Activated CD8-positive, alpha-beta memory T cell treated with anti-CD3 and anti-CD28 coated beads for 48 hours (primary cell): ENCODE measurements around the gene CCDC86.

Experiments used
- DNase-seq, 3 experiments: peaks; one replicate each; pipeline ENCODE4 v3.0.0-alpha.2; 2020; ENCODE audit warnings: low read depth in 2 of 3, low spot score in 2 of 3

The CCDC86 gene

DNA sequence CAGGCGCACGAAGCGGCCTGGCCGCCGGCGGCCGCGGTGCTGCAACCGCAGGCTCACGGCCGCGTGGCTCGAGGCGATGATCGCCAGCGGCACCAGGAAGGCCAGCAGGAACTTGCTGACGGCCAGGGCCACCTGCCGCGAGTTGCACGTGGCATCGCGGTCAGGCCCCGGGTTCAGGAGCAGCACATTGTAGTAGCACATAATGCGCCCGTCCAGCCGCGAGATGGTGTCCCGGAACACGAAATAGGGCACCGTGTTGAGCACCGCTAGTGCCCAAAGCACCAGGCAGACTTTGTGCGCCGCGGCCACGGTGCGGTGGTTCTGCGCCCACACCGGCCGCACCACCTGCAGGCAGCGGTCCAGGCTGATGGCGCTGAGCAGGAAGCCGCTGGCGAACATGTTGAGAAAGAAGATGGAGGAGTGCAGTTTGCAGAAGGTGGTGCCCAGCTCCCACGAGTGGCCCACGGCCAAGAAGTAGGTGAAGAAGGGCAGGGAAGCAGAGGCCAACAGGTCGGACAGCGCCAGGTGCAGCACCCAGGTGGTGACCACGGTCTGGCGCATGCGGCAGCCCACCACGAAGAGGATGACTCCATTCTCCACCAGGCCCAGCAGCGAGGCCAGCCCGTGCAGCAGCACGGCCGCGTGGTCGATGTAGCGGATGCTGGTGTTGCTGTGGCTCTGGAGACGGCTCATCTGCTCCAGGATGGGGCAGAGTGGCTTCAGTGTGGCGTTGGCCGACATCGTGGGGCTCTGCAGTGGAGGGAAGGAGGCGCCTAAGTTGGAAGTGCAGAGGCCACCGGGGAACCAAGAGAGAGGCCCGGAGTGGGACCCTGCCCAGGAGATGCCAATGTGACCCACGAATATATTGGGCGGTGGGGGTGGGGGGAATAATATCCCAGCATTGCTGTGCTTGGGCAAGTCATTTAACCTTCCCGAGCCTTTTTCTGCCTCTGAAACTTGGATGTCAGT lies 11.4 kb downstream of the CCDC86 start:
- no peak for DNase-seq

- no peak for DNase-seq
Observed at GRCh38 chr11:60854140-60854846, 12.4 kb downstream of the CCDC86 start.

DNA sequence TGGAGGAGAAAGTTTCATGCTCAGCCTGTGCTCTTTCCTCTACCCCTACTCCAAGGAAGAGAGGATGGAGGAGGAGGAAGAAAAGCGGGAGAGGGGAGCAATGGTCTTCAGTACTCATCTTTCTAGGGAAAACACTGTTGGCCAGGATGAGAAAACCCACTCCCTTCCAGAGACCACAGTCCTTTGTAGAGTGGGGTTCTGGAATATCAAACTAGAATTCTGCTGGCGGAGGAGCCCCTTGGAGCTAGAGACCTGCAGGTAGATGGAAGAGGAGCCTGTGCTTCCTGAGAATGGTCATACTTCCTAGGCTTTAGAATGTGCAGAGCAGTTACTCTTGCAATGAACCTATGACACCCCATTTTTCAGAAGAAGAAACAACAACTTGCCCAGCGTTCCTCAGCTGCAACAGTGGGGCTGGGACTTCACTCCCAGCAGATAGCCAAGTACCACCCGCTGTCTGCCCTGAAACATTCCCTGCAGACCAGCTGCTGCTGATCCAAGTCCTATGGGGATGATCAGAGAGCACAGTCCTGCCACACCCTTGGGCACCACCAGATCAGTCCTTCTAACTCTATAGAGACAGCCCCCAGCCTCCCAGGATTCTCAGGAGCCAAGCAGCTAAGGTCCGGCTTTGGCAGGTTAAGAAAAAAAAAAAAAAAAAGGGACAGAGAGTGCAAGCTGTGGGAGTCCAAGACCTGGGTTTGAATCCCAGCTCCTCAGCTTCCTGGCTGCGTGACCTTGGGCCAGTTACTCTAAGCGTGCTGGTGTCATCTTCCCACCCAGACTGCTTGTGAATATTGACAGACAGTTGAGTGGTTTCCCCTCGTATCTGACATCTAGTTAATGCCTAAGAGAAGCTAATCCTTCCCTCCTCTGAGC lies 13.2 kb downstream of the CCDC86 start:
- no peak for DNase-seq

DNA sequence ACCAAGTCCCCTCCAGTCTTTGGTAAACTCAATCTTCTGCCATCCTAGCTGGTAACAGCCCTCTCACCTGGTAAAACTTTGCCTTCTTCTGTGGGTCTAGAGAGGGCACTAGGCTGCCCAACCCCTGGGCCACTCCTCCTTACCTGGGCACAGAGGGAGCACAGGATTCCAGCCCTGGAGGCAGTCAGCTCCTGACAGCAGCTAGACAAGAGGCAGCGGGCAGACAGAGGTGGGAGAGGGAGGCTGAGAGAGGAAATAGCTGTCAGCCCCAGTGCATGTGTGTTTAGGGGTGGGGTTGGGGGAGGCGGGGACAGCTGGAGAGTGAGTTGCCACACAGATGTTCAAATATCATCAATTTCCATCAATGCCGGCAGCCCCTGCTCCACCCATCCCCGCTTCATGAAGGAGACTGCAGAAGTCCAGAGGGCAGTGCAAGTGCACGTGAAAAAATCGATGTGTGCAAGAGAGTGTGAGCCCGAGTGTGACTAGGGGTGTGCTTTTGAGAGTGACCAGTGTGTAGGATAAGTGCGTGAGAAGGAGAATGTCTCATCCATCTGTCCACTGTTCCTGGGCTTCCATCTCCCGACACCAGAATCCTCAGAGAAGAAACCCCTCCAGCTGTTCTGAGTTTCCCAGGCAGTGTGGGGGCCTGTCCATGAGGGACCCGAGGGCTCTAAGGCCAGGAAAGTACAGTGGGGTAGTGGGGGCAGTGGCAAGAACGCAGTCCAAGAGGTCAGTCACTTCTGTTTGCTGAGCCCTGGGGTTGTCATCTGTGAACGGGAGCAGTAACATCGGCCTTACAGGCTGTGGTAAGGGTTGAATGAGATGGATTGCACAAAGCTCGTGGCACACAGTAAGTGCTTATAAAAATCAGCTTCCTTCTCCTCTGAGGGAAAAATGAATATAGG lies 14.1 kb downstream of the CCDC86 start, which contains the start of gene PTGDR2:
Gene PTGDR2 (minus strand): TSS at position 225 of the 908 bp plus-strand sequence. CDS start 2,228 bp downstream, outside the sequence.
- DNase-seq = no peak

GRCh38 chr11:60857378-60858232 lies 15.7 kb downstream of the CCDC86 start:
- no peak for DNase-seq

GRCh38 chr11:60858236-60858635 lies 16.3 kb downstream of the CCDC86 start:
- DNase-seq = no peak

DNA sequence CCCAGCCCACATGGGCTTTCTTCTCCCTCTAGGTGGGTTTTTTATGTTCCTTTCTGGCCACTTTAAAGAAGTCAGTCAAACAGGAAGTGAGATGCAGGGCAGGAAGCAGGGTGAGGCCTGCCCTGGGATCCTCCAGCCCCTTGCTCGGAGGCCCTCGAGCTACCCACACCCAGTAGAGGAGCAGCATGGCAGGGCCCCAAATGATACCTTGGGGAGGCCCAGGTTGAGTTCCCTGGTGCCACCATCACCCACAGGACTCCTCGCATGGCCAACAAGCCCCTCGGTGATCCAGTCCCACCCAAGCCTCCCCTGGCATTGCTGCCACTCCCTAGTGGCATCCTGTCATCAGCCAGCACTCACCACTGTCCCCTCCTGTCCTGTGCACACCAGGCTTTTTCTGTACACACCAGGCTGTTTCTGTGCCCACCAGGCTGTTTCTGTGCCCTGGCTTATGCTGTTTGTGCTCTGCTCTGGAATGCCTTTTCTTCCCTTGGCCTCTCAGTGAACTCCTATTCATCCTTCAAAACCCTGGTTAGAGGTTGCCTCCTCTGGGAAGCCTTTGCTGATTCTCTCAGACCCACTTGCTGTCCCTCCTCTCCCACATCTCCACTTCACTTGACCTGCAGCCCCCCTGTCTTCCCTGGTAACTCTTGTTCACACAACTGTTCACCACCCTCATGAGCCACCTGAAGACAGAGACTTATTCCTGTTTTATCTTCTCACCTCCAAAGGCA lies 17.0 kb downstream of the CCDC86 start:
- no peak for DNase-seq

DNA sequence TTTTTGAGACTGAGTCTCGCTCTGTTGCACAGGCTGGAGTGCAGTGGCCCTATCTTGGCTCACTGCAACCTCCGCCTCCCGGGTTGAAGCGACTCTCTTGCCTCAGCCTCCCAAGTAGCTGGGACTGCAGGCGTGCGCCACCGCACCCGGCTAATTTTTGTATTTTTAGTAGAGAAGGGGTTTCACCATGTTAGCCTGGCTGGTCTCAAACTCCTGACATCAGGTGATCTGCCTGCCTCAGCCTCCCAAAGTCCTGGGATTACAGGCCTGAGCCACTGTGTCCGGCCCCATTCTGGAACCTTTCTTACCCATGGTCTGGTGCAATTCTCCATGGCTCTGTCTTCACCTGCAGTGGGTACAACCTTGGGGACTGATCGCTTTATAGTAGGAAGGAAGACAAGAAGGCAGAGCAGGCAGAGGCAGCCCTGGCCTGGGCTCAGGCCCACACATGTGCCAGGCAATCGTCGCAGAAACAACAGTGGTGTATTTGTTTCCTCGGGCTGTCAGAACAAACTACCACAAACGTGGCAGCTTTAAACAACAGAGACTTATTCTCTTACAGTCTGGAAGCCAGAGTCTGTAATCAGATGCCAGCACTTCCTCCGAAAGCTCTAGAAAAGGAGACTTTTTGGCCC lies 17.8 kb downstream of the CCDC86 start:
- no peak for DNase-seq

- no peak for DNase-seq
Observed at GRCh38 chr11:60860943-60861342, 19.0 kb downstream of the CCDC86 start.

DNA sequence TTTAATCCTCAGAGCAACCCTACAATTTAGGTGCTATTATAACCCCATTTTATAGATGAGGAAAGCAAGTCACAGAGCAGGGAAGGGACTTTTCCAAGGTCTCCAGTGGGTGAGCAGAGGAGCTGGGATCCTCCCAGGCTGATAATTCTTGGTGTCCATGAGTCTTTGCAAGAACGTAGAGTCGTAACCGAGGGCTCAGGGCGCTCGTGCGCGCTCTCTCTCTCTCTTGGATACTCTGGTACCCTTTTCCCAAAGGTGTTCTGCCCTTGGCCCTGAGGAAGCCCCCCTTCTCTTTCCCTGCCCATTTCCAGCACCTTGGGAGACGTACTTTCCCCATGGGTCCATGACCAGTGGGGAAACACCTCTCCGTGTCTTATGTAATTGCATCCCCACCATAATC lies 20.3 kb downstream of the CCDC86 start:
- DNase-seq = no peak

- DNase-seq = no peak
Observed at GRCh38 chr11:60863550-60864521, 21.9 kb downstream of the CCDC86 start.

GRCh38 chr11:60864856-60865513 lies 23.1 kb downstream of the CCDC86 start:
- DNase-seq = no peak

DNA sequence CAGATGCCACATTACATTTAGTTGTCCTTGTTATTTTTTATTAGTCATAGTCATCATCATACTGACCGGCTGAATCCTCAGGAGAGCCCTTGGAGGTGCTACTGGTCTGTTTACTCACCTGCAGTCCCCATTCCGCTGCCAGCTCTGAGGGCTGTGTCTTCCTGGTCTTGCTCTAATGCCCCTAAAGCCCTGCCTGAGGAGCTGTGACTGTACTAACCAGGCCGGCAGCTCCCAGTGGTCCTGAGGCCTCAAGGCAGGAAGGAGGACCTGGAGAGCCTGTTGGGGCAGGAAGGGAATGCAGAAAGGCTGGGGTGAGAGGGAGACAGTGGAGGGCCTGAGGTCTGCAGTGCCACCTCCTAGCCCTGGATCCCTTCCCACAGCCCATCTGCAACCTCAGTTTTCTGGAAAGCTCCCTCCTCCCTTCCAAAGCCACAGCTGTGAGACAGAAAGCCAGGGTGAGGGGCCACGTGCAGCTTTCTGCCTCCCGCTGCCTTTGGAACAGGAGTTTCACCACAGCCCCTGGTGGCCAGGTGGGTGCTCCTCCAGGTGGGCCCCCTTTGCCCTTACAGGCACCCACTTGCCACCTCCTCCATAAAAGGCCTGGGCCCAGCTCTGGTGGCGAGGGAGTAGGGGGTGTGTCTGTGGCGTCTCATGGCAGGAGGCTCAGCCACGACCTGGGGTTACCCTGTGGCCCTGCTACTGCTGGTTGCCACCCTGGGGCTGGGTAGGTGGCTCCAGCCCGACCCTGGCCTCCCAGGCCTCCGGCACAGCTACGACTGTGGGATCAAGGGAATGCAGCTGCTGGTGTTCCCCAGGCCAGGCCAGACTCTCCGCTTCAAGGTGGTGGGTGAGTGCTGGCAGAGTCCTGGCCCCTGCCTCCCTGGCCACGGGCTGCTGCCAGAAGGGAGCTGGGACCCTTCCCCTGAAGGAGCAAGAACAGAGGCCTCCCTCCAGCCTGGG lies 25.3 kb downstream of the CCDC86 start, which contains the start of gene ZP1:
Gene ZP1 (plus strand): TSS at position 632 of the 960 bp plus-strand sequence. CDS start 20 bp downstream, at position 652.
- DNase-seq = no peak

DNA sequence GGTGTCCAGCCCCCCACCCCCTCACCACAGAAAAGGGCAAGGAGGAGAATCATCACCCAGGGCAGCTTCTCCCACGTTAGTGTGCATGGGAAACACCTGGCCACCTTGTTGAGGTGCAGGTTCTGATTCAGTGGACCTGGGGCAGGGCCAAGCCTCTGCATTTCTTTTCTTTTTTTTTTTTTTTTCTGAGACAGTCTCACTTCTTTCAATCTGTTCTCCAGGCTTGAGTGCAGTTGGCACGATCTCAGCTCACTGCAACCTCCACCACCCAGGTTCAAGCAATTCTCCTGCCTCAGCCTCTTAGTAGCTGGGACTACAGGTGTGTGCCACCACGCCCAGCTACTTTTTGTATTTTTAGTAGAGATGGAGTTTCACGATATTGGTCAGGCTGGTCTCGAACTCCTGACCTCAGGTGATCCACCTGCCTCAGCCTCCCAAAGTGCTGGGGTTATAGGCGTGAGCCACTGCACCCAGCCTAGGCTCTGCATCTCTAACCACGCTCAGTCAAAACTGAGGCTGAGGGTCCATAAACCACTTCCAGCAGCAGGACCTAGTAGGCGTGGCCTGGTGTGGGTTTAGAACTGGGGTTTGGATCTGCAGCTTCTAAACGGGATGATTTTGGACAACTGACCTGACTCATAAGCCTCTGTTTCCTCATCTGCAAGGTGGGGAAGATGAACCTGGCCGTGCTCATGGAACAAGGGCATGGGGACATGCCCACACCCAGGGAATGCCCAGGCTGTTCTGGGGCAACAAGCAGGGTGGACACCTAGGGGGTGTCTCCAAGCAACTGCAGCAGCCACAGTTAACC lies 26.2 kb downstream of the CCDC86 start:
- no peak for DNase-seq
